Activated CD4-positive, alpha-beta T cell treated with anti-CD3 and anti-CD28 coated beads for 48 hours (primary cell): ENCODE measurements around the gene SMIM35.
A peak's percentile ranks its signal among the peaks of the same experiment; 100 is the strongest.

Experiments used
- DNase-seq: peaks from one replicate; pipeline ENCODE4 v3.0.0-alpha.2; 2020

The SMIM35 gene

DNA sequence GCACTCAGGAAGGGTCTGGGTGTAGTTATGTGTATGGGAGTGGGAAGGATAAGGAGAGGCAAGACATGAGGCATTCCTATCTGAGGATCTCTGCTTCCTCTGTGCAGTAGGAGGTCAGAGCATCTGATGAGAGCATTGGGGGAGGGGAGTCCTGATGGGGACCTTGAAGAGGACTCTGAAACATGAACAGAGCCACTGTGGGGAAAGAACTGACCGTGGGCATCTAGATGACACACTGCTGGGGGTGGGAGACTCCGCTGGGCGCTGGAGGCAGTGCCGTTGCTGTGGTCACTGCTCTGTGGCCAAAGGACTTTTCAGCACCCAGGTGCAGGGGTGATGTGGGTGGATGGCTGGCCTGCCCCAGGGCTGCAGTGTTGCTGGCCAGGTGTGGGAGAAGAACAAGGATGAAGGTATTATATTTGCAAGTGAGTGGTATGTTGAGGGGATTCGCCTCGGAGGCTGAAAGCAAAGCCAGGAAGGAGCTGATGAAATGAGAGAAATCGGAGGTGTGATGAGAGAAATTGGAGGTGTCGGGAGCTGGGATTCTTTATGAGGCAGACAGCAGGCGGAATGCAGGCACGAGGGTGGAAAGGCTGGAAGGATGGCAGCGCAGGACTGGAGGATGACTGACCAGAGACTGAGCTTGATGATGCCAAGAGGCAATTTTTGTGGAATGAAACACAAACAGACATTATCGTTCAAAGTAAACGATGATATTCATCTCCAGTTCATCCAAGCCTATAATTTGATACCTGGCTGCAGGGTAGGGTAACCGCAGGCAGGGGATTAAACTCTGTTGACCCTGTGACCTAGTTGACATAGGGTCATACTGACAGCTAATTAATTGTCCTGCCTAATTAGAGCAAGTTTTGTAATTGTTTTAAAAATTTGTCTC, 29.3 kb downstream of the SMIM35 start:
- no peak for DNase-seq

DNA sequence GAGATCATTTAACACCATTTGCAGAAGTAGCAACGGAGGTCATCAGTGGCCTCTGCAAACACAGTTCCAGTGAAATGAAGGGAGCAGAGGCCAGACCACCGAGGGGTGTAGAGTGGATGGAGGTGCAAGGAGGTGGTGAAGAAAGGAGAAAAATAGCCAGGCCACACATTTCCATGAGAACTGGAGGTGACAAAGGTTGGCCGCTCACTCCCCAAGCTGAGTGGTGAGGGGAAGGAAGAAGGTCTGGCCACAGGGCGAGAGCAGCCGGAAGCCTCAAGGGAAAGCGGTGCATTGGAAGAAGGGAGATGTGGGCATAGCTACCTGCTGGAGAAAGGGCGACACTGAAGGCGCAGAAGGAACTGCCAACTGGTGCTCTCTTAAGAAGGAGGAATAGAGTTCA, 30.0 kb downstream of the SMIM35 start:
- DNase-seq, result no peak

DNA sequence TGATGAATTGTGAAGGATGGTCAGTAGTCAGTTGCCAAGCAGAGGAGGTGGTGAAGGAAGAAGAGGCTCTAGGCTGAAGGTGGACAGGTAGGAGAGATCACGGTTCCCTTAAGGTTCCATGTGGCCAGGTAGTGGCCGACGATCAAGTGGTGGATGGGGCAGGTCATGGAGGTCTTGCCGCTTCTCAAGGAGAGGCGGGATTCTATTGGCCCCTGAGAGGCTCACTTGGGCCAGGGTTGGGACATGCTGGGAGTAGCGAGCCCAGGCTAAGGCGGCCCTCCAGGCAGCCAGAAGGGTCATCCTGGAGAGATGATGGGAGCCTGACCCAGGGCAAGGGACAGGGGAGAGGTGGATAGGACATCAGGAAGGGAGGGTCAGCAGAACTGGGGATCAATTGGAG, 30.8 kb downstream of the SMIM35 start:
- DNase-seq, result no peak

DNA sequence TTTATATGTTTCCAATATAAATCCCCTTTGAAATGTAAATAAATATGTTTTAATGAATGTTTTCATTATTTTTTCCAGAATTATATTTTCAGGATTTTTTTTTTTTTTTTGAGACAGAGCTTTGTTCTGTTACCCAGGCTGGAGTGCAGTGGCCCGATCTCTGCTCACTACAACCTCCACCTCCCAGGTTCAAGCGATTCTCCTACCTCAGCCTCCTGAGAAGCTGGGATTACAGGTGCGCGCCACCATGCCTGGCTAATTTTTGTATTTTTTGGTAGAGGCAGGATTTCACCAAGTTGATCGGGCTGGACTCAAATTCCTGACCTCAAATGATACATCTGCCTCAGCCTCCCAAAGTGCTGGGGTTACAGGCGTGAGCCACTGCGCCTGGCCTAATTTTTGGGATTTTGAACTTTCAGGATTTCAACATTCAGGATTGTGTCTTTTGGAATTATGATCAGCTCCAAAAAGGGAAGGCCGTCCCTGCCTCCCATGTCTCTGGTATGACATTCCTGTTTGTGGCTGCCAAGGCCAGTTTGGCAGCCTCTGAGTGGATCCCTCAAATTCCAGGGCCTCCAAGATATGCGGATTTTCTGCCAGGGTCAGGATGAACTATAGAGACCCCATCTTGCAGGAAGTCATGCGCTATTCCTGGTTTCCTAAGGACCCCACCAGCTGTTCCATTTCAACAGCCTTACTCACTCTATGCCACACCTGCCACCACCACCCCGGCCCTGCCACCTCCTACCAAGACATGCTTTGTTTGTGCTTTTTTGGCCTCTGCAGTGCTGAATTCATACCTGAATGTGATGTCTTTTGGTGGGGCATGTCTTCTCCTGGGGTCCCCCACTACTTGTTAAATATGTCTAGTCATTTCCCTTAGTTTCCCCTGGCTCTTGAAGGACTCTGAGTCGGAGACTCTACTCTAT, 31.8 kb downstream of the SMIM35 start:
- no peak for DNase-seq

DNA sequence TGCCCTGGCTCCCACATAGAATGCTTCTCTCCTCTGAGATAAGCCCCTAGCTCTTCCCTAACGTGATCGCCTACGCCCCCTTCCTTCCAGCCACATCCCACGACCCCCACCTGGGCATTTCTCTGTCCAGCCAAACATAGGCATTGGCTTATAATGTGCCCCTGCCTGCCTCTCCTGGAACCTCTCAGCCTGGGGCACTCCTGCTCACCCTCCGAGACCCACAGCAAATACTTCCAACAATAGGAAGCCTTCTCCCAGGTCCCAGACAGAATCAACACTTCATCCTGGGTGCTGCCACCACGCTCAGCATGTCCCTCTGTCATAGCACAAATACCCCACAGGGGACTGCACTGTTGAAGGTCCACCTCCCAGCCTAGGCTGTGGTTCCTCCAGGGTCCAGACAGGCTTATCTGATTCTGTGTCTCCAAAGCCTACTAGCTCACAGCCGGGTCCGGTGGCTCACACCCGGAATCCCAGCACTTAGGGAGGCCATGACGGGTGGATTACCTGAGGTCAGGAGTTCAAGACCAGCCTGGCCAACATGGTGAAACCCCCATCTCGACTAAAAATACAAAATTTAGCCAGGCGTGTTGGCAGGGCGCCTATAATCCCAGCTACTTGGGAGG, 34.1 kb downstream of the SMIM35 start:
- DNase-seq, result no peak

DNA sequence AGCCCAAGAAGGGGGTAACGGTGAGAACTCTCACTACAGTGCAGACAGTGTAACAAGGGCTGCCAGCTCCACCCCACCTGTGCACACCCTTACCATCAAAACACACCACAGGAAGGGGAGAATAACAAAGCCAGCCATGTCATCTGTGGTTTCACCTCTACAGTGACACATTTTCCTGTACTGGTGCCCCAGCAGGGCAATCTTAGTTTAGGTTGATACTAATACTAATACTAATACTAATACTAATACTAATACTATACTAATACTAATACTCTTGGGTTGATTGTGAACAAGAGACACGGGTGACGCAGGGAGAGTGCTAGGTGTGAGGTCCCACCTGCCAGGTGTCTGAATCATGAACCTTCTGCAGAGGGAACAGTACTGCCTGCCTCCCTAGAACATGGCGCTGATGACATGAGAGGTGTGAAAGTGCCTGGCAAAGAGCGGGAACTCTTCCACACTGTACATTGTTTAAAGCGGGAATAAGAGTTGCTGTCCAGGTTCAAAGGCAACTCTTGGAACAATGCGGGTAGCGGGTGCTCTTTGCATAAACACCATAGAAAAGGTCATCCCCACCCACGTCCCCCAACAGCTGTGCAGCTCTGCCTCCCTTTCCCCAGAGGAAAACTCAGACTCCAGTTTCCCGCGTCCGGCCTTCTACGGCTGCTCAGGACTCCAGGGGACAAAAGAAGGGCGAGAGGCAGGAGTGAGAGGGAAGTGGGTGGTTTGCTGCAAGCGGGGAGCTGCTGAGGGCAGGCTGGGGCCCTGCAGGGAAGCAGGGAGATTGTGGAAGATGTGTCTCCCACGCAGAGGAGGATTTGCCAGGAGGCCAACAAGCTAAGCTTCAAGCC, 34.9 kb downstream of the SMIM35 start:
- peak; percentile 74 for DNase-seq

DNA sequence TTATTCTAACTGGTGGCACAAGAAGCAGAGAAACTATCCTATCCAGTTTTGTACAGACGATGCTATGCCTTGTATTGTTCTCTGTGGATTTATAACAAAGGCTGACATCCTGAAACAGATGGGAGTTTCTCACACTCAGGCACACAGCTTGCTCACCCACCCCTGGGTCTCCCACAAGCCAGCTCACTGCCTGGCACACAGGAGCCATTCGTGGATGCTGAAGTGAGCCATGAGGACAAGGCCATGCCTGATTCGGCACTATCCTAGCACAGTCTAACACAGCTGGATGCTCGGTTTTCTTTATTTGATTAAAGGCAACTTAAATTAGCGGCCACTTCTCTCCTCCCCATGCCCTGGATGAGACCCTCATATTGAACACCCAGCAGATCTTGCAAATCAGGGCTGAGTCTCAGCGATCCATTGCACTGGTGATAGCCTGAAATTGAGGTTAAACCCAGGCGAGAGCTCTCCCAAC, 35.6 kb downstream of the SMIM35 start:
- DNase-seq, result no peak

DNA sequence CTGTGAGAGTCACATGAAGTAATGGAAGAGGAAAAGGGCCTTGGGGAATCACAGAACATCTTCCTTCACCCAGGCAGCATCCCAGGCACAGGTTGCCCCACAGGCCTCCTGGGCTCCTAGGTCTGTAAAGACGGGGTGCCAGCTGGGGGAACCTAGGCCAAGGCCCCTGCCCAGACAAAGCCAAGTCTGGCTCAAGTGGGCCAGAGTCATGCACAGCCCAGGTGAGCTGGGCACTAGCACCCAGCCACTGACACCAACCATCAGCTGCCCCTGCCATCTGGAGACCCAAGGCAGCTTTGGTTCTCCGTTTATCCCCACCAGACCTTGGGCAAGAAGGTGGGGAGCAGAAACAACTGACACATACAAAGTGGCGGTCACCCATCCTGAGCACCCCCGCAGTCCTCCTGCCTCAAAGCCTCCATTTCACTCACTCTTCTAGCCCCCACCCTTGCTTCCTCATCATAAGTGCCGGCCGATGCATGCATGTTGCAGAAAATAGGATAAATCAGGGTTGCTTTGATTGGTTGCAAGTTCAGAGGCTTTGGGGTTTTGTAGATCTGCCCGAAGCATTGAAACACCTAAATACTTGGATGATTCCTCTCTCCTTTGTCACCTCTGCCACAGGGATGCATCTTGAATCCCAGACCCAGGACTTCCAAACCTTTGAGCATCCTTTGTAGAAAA, 36.4 kb downstream of the SMIM35 start:
- DNase-seq, result no peak

DNA sequence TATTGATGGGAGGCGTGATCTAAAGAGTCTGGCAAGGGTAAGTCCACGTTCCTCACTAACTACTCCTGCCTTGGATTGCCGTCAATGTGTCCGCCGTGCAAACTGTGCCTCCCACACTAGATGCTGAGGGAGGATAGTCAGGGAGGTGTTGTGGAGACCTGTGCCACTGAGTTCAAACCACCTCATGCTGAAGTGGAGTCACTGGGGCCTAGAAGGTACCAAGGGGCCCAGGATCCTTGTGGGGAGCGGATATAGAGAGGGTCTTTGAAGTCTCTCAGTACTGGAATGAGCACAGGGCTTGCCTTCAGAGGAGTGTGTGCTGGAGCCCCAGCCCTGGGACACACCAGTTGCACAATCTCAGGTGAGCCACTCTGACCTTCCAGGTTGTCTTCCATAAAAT, 37.0 kb downstream of the SMIM35 start:
- DNase-seq, result no peak

DNA sequence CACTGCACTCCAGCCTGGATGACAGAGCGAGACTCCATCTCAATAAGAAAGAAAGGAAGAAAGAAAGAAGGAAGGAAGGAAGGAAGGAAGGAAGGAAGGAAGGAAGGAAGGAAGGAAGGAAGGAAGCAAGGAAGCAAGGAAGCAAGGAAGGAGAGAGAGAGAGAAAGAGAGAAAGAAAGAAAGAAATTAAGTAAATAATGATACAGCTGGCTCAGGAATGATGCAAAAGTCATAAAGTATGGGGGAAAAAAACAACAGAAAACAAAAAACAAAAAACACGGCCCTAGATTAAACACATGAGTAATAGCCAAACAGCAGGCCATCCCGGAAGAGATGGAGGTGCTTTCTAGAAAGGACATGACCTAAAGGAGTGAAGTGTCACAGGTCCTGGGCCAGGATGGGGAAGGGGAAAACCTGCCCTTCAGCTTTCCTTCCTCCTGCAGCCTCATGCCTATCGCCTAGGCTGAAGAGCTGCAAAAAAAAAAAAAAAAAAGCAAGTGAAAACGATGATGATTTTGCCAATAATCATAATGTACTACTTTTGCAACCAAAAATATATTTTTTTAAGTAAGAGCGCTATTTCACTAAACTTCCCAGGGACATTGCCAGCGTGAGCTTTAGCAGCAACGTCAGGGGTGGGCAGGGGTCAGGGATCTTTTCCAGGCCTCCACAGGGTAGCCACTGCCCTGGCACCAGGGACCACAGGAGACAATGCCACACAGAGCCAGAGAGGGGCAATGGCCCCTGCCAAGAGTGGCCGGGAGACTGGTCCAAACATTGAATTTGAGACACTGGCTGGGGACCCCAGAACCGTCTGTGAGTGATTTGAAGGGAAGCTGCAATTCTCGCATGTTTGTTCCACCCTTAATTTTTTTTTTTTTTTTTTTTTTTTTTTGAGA, 38.0 kb downstream of the SMIM35 start:
- no peak for DNase-seq

DNA sequence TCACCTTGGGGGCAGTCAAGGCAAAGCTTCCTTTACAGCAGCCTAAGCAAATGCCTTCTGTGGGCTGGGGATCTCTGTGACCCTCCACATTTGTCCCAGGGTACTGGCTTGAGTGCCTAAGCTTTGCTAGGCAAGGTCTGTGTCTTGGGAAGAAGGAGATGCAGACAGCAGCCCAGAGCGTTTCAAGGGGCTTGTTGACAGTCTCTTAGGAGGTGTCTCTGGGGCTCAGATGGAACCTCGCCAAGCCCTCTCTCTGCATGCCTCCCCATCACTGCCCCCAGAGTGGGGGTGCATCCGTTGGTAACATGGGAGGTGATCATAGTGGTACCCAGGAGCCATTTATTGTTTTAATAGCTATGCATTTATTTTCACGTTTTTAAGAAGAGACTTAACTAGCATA, 39.0 kb downstream of the SMIM35 start:
- no peak for DNase-seq

DNA sequence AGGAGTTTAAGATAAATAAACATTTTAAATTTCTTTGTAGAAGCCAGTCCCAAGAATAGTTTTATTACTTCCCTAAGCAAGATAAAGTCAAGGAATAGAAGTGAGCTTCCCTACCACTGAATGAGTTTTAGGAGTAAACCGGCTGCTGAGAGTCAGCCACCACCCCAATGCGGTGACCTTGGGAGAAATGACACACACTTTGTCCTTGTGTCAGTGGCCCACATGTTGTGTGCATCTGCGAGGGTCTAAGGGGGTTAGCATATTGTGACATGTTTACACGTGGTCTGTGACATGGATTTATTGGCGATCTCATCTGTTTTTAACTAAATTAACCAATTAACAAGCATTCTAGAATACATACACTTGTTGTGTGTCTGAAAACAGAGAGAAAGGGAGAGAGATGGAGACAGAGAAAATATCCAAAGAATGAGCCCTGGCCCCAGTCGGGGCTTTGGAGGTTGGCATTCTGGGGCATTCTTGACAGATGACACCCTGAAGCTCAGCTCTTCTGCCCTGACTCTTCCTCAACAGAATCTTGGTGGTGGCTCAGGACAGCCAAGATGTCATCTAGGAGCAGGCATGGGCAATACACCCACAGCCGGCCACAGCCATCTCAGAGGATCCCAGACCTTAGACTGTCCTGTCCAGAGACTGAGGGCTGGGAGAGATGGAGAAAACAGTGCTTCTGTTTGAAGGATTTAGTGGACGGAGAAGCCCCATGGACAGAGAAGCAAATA, 39.6 kb downstream of the SMIM35 start:
- peak; percentile 53 for DNase-seq

DNA sequence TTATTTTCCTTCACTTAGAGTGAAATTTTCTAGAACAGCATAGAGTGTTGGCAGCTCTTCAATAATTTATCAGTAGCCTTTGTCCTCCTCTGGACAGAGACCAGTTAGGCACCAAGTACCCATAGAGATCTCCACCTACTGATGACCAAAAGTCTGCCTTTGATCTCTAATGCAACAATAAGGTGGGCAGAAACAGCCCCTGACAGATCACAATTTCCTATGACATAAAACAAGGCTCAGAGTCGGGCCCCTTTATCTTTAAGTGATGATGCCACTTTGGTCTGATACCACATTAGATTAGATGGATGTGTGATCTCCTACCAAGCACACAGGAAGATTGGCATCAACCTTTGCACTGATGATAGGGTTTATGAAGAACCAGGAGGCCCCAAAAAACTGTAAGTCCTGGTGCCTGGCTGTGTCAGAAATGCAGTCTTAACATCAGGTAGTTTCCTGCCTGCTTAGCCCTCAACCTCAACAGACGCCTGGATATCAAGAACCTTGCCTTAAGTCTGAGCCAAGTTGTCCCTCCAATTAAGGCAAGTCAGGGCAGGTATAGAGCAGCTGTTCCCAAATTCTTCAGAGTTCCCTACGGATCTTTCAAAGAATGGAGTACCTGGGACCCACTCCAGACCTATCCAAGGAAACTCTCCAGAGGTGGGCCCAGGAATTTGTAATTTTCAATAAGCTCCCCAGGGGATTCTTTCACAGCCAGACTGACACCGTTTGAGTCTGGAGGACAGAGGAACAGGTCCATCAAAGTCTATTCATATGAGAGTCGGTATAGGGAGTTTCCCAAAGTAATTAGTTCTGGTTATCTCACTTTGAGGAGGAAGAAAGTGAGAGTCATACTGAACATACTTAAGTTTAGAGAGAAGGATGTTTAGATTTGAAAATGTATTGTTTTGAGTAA, 40.5 kb downstream of the SMIM35 start:
- peak; percentile 44 for DNase-seq

DNA sequence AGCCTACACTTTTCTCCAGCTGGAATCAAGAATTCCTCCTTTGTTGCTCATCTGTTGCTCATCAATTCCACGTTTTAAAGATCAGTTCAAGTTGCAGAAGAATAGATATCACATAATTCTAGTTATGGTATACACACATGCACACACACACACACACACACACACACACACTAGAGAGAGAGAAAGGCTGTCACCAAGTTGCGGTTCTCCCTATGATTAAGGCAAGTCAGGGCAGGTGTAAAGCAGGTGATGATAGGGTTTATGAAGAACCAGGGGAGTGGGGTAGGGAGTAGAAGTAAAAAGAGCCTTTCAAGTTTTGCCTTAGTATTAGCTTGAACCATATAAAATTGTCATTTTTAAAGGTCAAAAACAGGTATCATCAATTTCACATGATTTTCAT, 41.6 kb downstream of the SMIM35 start:
- no peak for DNase-seq

DNA sequence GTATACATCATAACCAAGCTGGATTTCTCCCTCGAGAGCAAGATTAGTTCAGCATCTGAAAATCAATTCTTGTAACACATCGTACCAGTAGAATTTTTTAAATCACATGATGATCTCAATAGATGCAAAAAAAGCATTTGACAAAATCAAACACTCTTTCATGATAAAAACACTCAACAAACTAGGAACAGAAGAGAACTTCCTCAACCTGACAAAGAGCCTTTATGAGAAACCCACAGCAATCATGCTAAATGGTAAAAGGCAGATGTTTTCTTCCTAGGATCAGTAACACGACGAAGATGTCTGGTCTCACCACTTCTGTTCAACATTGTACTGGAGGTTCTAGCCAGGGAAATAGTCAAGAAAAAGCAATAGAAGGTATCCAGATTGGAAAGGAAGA, 44.0 kb downstream of the SMIM35 start:
- DNase-seq, result no peak

DNA sequence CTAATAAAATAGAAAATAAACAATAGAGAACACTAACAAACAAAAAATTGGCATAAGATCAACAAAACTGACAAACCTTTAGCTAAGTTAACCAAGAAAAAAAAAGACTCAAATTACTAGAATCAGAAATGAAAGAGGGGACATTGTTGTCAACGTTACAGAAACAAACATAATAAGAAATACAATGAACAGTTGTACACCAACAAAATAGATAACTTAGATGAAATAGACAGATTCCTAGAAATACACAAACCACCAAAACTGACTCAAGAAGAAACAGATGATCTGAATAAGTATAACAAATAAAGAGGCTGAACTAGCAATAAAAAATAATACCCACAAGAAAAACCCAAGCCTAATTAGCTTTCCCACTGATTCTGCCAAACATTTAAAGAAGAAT, 44.6 kb downstream of the SMIM35 start:
- DNase-seq, result no peak

DNA sequence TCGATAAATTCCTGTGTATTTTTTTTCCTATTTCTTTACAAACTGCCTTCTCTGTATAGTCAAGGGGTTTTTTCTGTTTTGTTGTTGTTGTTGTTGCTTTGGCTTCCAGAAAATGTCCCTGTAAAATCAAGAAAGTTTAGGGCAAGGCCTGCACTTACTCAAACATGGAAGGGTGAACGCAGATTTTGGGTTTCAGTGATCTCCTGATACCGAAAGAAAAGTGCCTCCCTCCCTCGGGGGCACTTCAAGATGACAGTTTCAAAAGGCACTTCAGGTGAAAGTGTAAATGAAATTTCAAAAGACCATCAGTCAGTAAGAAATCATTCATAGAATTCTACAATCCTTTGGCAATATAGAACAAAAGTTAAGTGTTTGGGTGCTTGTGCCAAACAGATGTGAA, 53.3 kb downstream of the SMIM35 start:
- DNase-seq, result no peak

DNA sequence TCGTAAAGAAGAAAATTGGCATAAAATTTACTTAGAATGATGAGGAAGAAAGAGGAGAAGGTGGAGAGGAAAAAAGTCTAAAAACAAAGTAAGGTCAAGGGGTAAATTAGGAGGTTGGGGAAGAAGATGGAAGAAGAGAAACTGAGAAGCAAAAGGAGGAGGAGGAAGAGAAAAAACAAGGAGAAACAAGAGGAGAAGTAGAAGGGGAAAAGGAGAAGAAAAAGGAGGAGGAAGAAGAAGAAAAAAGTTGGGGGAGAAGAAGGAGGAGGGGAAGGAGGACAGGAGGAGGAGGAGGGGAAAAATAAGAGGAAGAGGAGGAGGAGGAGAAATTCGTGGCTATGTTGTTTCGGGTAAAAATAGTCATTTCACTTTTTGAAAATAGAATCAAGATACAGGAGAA, 58.1 kb downstream of the SMIM35 start:
- DNase-seq, result no peak

DNA sequence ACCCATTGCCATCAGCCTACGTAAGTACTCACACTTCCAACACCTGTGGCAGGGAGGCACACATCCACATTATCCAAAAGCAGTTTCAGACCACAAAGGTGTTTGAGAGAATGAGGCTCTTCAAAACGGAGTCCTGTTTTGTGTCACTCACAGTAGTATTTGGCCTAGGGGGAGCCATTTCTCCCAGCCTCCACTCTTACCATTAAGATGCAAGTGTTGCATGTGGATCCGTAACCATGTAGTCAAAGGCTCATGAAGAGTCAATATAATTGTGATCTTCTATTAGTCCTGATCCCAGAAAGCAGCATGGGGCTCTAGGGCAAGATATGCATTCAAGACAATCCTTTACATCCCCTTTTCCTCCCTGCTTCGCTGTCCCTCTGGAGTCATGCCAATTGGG, 59.1 kb downstream of the SMIM35 start:
- no peak for DNase-seq
